Psoas muscle (tissue), 8 donors: Measurements from ENCODE around the gene OSBPL3. TPM values are rescaled to one million over a fixed set of nuclear protein-coding genes. Genes with fewer than 3 reads are reported as not detected.
A peak's percentile ranks its signal among the peaks of the same experiment; 100 is the strongest.

Source experiments
- ATAC-seq, 4 donors: fragments of 200-7000 bp; cut with Tn5 transposase; one replicate each; pipeline ENCODE4 v1.9.1; 2020; ENCODE audit warnings: moderate library complexity in 3 of 4, mild to moderate bottlenecking in 2 of 4
- DNase-seq, 2 donors: peaks; one replicate each; pipeline ENCODE4 v3.0.0-alpha.2; 2020
- H3K27ac ChIP-seq: fragments of 200-600 bp; one replicate; pipeline ENCODE4 v1.8.0; 2022
- H3K27me3 ChIP-seq, 3 donors: fragments of 200-600 bp in 1 of 3; one replicate each; pipeline versions ENCODE4 v1.6.1 to v1.8.0; 2013 to 2022; ENCODE audit warnings: low read length in 2 of 3, mild to moderate bottlenecking in 2 of 3, moderate library complexity in 1 of 3; ENCODE audit not compliant: insufficient read depth in 3 of 3
- H3K36me3 ChIP-seq, 2 donors: fragments of 200-600 bp in 1 of 2; one replicate each; pipeline versions ENCODE4 v1.6.1 to v1.8.0; 2013 to 2022; ENCODE audit warnings: low read depth in 1 of 2, mild to moderate bottlenecking in 1 of 2, moderate library complexity in 1 of 2; ENCODE audit not compliant: insufficient read depth in 1 of 2
- H3K4me1 ChIP-seq: fragments of 200-600 bp; one replicate; pipeline ENCODE4 v1.8.0; 2022
- H3K4me3 ChIP-seq: fragments of 200-600 bp; one replicate; pipeline ENCODE4 v1.8.0; 2022; ENCODE audit warnings: mild to moderate bottlenecking
- H3K9me3 ChIP-seq: fragments of 200-600 bp; one replicate; pipeline ENCODE4 v1.8.0; 2022
- CTCF ChIP-seq: fragments of 200-600 bp; IDR thresholded peaks from one replicate; pipeline ENCODE4 v1.8.0; 2022; ENCODE audit warnings: antibody characterized with exemption
- WGBS, 3 donors: extraction: QIAGEN DNeasy Blood & Tissue Kit; methylation state at CpG; one replicate each; pipeline versions ENCODE4 v1.1.6 to v1.1.7; 2013; 5-methylcytosine and 5-hydroxymethylcytosine counted together
- intact Hi-C, 2 donors: fragments of 100-400 bp; cut with DNase I; formaldehyde crosslinking; loops; one replicate each; pipeline versions ENCODE4 v1.11.0 to v1.14.2; 2022
- polyA plus RNA-seq, 3 donors: library from polyadenylated mRNA; stranded (reverse); fragments of 200-250 nt; gene quantifications; one replicate each; pipeline ENCODE4 v1.2.3, GENCODE V29; 2013
- total RNA-seq, 4 donors: library from RNA; stranded (reverse); fragmentation: NEBNext Ultra II Directional in 2 of 4; extraction: Animal tissue kit (Norgen Biotek cat#: 25700) in 2 of 4; gene quantifications; one replicate each; pipeline versions ENCODE4 v1.2.1 to v1.2.4, GENCODE V29; 2021 to 2023
- donor health status: healthy with polysubstance abuse.
- donor health status: DM: no; HTN: no; CAD: no; lungs with moderate emphysema.
- donor health status: Bipolar disorder and iron deficiency.
- donor health status: healthy.
- donor health status: DM: yes; HTN: yes; CAD: no.
- donor health status: DM: no; HTN: no; CAD: no.
- donor health status: DM: no; HTN: no; CAD: no.
- donor health status: DM: yes; HTN: yes; CAD: no.

The OSBPL3 gene
- total and polyA plus RNA-seq, 7 donors, result 1.9 to 8.7 (median 4.2) TPM

DNA sequence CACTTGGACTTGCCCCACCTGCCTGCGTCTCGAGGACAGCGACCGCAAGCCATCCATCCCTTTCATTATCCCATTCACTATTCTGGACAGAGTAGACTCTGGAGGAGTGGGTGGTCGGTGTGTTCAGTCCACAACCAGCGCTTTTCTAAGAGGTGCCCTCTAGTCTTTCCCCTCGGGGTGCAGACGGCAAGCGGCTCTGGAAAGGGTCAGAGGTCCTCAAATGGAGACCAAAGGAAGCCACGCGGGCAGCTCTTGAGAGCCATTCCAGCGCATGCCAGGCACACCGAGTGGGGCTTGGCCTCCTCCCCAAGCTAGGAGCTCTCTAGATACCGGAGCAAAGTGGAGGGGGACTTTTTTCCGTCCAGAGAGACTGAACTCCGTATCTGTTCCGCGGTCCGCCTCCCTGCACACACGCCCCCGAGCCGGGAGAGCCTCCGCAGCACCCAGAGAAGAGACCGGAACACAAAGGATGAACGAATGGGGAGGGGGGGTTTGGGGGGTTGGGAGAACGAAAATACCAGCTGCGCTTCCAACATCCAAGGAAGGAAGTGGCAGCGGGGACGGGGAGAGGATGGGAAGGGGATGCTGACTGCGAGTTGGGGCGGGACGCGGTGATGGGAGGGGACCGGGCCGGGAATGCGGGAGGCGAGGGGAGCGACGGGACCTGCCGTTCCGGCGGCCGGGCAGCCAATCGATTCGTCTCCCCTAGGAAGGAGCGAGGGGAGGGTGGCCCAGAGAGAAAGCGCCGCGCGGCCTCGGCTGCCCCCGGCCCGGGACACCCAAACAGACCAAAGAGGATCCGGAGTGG is 223.2 kb downstream of the OSBPL3 start:
- Histone ChIP-seq H3K36me3 (no peaks in the 10 kb centered on the region), H3K4me3 (peak overlapping the region; percentile 90), H3K4me1 (peaks cover 27% of the 10 kb centered on the region), H3K27me3 (no peaks in the 10 kb centered on the region), H3K27ac (peak overlapping the region; percentile 92), H3K9me3 (no peaks in the 10 kb centered on the region)
- TF ChIP-seq CTCF, result no peak
- peak; percentile 67 to 78 for DNase-seq
- intact Hi-C loops, result no loop called here
- peak; percentile 57 to 66 (median 64) for ATAC-seq
- 4 to 7% (median 6%) methylated on average over 43 to 54 of the region's 54 CpGs for WGBS, 3 donors

DNA sequence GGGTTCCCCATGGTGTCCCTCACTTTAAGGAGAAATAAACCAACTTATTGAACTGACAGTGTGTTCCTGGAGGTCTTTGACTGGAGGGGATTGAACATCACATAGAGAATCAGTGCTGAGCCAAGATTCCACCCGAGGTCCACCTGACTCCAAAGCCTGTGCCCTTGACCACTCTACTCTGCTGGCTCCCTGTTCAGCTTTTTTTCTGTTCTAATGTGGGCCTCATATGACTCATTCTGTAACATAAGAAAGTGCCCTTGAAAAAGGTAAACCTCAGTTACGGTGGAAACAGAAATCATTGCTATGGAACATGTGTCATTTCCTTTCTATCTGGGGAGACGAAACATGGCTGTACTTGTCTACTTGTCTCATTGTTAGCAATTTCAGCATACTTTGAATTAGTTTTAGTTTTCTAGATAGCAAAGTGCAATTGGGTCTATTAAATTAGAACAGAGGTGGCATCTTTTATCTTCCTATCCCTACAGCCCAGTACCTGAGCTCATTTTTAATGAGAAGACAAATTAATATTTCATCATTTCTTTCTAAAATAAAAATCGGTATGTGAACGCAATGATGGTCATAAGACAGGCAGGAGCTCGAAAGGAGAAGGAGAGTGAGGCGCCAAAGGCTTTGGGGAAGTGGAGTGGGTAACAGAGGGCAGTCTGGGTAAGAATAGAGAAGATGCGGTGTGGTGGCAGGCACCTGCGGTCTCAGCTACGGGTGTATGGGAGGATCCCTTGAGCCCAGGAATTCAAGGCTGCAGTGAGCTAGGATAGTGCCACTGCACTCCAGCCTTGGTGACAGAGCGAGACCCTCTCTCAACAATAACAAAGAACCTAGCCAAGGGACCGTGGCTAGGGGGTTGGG is 224.2 kb downstream of the OSBPL3 start:
- no peak for DNase-seq
- intact Hi-C loops, result no loop called here
- H3K27ac ChIP-seq, result peak overlapping the region; percentile 92
- 78 to 82% (median 80%) methylated on average over 12 of the region's 12 CpGs for WGBS, 3 donors
- peak; percentile 37 to 55 (median 40) for ATAC-seq
- no peaks in the 10 kb centered on the region for H3K36me3 ChIP-seq
- H3K27me3 ChIP-seq, result no peaks in the 10 kb centered on the region
- no peaks in the 10 kb centered on the region for H3K9me3 ChIP-seq
- TF ChIP-seq CTCF, result no peak
- H3K4me1 ChIP-seq, result peaks cover 27% of the 10 kb centered on the region
- peak overlapping the region; percentile 90 for H3K4me3 ChIP-seq

- H3K4me1 ChIP-seq, result peaks cover 27% of the 10 kb centered on the region
- TF ChIP-seq CTCF, result no peak
- no peaks in the 10 kb centered on the region for H3K36me3 ChIP-seq
- WGBS, 3 donors, result 63 to 77% (median 72%) methylated on average over 3 of the region's 3 CpGs
- peak overlapping the region; percentile 92 for H3K27ac ChIP-seq
- intact Hi-C loops, result no loop called here
- H3K4me3 ChIP-seq, result no peak overlapping the region
- H3K9me3 ChIP-seq, result no peaks in the 10 kb centered on the region
- no peak for ATAC-seq
- H3K27me3 ChIP-seq, result no peaks in the 10 kb centered on the region
- no peak for DNase-seq
Observed at GRCh38 chr7:24754906-24755506, 225.0 kb downstream of the OSBPL3 start.

GRCh38 chr7:24752073-24752800 is 227.7 kb downstream of the OSBPL3 start:
- whole genome bisulfite sequencing, 3 donors, result 79 to 87% (median 81%) methylated on average over 3 of the region's 3 CpGs
- Histone ChIP-seq H3K27me3 (no peaks in the 10 kb centered on the region), H3K27ac (no peak overlapping the region), H3K4me3 (no peak overlapping the region), H3K9me3 (no peaks in the 10 kb centered on the region), H3K4me1 (peaks cover 20% of the 10 kb centered on the region), H3K36me3 (no peaks in the 10 kb centered on the region)
- intact Hi-C loops, result no loop called here
- TF ChIP-seq CTCF, result no peak
- ATAC-seq (no peak), DNase-seq (no peak)
